NCI-H748 (cell line): ENCODE data around the gene KCNA2.

Source experiments
- DNase-seq: peaks from one replicate; lab custom pipeline; 2025; ENCODE audit not compliant: unreplicated experiment; lab: John Stamatoyannopoulos, UW

Gene KCNA2

DNA sequence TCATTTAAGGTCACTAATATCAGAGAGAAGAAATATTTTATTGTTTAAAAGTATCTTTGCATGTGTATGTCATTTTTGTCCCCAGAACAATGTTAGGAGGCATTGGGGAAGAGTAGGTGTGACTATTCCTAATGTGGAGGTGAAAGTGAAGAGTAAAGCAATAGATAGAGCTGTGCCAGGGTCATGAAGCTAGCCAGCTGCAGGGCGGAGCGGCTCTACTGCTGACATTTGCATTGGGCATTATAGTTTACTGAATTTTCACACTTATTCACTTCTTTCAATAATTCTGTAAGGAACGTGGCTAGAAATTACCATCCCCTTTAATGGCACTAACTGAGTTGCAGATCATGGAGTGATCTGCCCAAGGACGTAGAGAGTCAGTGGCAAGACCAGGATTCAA, 35.3 kb downstream of the KCNA2 start:
- DNase-seq = no peak

DNA sequence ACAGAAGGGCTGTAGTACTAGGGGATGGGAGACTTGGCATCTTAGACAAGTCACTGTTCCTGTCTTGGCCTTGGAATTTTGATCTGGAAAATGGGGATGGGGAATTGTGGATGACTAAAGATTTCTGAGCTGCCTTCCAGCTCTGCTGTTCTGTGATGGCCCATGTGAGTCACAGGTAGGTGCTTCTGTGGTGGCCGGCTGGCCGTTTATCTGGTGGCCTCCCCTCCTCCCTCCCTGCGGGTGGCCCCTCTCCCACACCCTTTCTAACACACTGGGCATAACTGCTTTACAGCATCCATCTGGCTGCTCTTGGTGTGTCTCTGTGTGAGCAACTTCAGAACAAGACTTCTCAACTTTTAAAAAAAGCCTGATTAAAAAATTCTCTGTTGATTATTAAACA, 35.9 kb downstream of the KCNA2 start:
- no peak for DNase-seq

DNA sequence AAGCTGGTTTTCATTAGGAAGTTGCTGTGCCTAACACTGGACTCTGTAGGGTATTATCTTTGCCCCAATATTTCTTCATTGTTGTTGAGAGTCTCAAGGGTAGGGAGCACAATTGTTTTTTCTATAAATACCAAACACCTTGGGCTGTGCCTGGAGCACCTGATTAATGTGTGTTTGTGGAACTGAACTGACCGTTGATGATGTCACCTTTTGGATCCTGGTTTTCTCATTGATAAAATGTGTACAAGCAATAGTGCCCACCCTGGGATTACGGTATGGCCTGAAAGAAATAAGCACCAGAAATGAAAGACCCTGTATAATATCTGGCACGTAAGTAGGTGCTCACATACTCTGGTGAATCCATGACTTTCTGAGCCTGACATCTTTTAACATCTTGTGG, 39.3 kb downstream of the KCNA2 start:
- no peak for DNase-seq

DNA sequence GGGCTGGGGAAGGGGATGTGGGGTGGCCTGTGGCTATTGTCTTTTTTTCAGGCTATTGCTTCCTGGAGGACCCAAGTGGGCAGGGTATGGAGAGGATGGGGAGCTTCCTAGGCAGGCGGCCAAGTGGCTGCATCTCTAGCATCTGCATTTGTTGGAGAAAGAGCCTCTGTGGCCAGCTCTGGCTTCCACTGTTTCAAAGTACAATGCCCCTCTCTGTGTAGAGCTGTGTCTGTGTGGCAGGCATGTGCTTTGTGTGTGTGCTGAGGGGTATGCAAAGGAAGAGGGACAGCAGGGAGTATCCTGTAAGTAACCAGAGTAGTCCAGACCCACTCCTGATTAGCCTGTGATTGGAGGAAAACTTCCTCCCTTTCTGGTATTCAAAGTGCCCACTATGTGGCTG, 40.6 kb downstream of the KCNA2 start:
- no peak for DNase-seq

DNA sequence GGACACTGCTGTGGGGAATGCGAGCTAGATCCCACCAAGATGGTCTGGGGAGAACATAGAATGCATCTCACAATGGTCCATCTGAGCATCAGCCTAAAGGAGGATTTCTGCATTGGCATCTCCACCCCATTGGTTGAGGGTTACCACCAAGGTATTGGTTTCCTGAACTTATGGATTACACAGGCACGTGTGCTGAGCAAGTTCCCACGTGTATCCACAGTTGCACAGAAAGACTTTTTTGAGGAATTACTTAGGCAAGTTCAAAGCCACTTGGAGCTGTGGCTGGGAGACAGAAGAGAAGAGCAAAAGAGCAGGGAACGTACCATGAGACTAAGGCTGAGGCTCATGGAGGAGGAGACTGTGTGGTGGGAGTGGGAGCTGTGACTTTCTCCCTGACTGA, 43.1 kb downstream of the KCNA2 start:
- no peak for DNase-seq

DNA sequence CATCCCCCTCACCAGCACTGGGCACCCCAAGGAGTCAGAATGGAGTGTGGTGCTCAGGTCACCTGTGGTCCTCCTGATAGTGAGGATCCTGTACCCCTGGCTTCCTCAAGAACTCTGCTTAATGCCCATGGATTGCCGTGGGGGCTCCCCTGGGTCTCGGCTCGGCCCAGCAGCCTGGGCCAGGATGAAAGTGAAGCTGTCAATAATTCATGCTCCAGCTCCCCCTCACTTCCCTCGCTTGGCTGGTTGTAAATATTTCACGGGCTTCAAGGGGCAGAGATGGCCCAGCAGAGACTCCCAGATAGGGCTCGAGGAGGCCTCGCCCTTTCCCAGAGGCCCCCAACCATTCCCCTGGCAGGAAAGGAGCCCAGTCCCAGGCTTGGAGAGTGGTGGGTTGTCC, 44.6 kb downstream of the KCNA2 start:
- no peak for DNase-seq

DNA sequence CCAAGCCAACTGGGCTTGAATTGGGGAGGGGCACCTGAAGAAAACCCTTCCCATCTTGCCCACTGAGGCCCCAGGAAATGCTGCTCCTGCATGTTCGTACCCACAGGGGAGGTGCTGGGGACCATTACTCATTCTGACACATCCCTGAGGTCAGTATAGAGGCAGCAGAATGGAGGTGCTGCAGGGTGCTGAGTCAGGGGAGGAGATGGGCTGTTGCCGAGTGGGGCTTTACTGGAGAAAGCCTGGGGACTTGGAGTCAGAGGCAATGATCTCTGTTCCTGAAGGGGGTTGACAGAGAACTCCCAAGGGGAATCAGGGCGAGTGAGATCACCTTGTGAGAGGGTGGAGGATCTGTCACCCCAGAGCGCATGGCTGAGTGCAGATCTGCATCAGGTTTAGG, 47.0 kb downstream of the KCNA2 start:
- DNase-seq = no peak

DNA sequence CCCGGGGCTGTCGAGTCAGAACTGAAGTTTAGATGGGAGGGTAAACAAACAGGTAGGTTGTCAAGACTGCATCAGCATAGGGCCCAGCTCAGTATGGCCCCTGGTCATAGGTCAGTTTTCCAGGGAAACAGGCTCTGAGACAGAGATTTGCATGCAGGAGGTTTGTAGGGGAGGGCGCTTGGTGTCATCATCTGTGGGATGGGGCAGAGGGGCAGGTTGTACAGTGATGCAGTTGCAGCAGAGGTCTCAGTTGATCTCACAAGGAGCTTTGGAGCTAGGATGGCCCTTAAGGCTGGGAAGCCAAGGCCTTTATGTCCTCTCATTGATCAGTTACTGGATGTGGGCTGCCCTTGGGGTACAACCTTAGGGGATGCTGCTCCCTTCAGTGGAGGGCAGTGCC, 48.7 kb downstream of the KCNA2 start:
- DNase-seq = no peak

DNA sequence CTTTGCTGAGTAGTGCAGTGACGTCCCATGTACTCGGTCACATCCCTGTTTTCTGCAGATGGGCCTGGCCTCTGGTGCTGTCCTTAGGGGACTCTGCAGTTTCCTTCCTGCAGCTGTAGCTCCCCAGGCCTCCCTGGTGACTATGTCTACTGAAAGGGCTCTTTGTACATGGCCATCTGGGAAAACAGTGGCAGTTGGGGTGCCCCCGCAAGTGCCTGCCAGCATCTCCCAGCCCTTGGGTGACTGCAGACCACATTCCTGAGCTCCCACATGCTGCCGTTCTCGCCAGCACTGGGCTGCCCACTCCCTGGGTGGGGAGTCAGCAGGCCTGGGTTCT, 49.7 kb downstream of the KCNA2 start:
- DNase-seq = no peak

DNA sequence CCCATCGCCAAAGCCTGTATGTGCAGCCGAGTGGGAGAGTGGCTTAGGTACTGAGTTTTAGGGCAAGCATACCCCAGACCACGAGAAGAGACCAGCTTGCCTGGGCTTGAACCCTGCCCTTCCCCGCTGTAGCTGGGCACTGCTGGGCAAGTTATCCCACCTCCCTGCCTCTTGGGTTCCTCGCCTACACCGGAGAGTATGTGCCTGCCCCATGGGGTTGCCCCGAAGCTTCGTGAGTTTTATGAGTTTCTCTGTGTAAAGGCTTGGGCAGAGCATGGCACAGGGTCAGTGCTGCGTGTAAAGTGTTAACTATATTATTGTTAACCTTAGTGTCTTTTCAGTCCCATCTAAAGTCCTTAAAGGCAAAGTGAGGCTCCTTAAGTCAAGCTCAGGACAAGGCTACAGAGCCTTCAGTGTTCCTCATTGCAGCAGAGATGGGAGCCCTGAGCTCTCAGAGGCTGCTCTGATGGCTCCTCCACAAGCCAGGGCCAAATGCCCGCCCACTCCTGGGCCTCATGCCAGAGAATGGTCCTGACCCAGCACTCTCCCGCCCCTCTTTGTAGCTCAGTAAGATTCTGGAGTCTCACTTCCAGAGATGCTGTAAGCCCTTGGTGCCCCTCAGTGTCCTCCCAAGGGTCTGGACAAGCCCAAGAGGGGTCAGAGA, 50.2 kb downstream of the KCNA2 start:
- DNase-seq = no peak

DNA sequence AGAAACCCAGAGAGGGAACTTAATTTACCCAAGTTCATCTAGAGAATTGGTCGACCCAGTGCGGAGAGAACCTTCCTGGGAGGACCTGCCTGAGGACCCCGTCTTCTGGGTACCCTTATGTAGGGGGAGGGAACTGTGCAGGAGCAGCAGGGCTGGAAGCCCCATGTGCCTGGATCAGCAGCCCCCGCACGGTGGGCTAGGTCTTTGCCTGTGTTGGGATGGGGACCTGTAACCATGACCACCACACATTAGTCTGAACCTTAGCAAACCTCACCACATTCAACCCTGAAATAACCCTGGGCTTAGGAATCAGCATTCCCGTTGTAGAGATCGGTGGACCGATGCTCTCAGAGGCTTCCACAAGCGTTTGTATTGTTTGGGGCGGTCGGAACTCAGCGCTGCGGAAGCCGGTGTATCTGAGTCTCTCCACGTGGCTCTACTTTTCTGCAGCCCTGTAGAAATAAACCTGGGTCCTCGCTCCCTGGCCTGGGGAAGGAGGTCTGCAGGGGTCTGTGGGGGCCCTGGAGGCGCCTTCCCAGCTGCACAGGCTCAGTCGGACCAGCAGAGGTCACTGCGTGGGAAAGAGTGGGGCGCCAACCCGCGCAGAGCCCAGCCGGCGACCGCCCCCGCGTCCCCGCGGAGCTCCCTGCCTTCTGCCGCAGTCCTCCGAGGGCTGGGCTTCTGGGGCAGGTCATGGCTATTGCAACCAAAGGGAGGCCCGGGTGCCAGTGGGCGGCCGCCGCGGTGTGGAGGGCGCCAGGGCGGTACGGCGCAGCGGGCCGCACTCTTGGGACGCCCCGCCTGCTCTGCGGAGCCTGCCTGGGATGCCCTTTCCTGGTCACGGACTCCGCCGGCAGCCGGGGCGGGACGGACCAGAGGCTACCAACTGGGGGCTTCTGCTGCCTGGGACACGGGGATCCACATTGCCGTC, 51.0 kb downstream of the KCNA2 start:
- DNase-seq = peak; percentile 12

DNA sequence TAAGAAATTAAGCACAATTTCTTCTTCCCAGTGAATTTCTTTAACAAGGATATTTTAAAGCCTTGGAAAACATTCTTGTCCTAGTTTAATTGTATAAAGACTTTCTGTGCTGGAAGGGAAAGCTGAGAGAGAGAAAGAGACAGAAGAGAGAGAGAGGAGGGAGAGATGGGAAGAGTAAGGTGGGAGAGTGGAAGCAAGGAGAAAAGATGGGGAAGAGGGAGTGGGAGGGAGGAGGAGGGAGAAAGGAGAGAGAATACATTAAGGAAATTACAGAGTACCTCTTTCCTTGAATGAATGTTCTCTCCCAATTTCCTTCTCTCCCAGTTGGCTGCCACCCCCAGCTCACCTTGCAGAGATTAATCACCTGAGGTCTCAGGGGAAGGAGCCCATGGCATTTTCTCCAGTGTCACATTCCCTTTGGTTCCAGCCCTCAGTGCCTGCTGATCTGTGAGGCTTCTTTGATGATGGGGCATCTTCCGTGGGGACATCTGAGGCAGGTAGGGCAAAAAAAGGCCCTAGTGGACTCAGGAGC, 54.8 kb downstream of the KCNA2 start:
- DNase-seq = no peak

DNA sequence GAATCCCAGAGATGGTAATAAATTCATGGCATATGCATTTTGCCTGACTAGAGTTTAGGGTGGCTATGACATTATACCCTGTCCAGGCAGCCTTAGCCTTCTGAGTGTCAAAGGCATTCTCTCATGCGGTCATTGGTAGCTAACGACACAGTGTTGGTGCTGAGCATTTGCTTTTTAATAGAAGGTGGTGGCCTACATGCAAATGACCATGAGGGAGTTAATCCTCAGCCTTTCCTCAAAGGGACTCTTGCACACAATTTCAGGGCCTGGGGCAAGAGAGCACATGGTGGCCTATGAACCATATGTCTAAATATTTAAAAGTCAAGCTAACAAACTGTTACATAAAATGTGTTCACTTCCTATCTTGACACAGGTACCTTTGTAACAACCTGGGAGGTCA, 56.3 kb downstream of the KCNA2 start:
- DNase-seq = no peak

DNA sequence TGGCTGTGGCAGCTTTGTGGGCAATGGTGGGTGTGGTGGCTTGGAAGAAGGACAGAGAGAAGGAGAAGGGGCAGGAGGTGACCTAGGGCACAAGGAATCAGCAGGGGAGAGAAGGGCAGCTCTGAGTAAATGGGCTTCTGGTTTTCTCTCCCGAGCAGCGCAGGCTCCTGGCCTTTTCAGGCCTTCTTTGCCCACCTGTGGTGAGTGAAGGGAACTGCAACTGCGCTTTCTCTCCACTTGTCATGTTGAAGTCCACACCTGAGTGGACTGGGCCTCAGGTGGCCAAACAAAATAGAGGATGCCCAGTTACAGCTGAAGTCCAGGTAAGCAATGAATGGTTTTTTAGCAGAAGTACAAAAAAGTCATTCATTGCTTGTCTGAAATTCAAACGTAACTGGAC, 57.8 kb downstream of the KCNA2 start:
- peak; percentile 54 for DNase-seq

DNA sequence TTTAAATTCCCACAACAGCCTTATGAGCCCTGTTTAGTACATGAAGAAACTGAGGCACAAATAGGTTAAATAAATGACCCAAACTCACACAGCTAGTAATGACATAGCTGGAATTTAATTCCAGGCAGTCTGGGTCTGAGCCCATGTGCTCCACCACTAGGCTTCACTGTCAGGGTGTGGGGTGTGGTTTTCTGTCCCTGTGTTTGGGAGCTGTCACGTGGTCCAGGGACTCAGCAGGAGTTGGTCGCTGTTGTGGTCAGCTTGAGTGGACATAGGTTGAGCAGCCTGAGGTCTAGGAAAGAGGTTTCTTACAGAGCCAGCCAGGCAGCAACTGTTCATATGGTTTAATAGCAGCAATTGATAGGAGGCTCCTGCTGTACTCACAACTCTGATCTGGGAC, 59.1 kb downstream of the KCNA2 start:
- no peak for DNase-seq

DNA sequence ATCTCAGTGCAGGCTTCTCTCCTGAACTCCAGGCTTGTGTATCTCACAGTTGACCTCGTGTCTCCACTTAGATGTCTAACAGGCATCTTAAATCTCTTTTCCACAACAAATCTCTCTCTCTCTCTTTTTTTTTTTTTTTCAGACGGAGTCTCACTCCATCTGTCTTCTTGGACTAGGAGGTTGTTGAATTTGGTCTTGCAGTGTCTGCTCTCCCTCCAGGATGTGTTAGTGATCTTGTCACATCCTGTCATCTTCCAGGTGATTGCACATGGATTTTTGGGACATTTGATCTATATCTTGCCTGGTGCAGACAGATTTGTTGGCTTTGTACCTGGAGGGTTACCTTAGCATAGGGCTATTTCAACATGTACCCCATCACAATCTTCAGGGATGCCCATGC, 60.7 kb downstream of the KCNA2 start:
- no peak for DNase-seq

DNA sequence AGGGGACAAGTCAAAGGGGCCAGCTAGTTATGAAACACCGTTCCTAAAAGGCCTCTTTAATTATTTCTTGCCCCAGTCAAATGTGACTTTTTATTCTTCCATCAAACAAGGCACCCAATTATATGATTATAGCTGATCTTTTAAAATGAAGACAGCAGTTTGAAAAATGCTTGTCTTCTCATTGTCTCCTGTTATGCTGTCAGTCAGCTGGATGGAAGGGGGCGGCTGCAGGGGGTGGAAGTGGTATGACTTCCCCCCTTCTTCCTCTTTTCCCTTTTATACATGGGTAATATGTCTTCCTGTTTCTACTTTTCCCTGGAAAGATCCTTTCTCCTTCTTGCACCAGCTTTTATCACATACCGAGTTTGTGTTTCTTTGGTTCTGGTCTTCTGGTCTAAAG, 61.4 kb downstream of the KCNA2 start:
- no peak for DNase-seq
